HL-60/S4 treated with retinoic acid at 250 ng/mL for 4 days and 3 days (cell line): ENCODE results near the gene OCIAD1.
"Not testable (repeated sequence)": the region's sequence is repeated elsewhere in the genome, so short reads cannot be mapped to it uniquely, and the experiment has no call there.

Source experiments
- in situ Hi-C: fragments of 300-500 bp; cut with MboI; formaldehyde crosslinking; loops from 2 replicates; pipeline ENCODE4 v1.7.0; 2022; ENCODE audit warnings: low sequenced_read_pairs

OCIAD1 gene

GRCh38 chr4:48889750-48890149 is 58.9 kb downstream of the OCIAD1 start:
- in situ Hi-C loops = not testable (repeated sequence)

GRCh38 chr4:48891028-48891619 is 60.2 kb downstream of the OCIAD1 start:
- in situ Hi-C loops = no loop called here

GRCh38 chr4:48896845-48897244 is 66.0 kb downstream of the OCIAD1 start:
- in situ Hi-C loops = no loop called here

GRCh38 chr4:48898733-48899431 is 68.0 kb downstream of the OCIAD1 start:
- in situ Hi-C loops = no loop called here

- in situ Hi-C loops = no loop called here
Observed at GRCh38 chr4:48899432-48899749, 68.5 kb downstream of the OCIAD1 start.

DNA sequence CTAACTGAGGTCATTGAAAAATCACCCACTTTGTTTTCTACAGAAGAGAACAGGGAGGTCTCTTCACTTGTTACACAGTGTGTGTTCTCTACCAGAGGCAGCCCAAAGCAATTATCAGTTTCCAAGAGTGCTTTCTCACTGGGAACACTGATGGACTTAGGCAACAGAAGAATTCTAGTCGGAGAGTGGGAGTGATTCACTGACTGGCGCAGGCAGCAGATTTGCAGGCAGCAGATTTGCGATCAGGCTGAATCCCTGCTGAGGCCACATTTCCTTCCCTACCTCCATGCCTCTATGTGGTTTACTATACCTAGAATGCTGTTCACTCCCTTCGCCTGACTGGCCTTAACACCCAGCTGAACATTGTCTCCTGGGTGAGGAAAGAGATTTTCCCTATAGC is 69.1 kb downstream of the OCIAD1 start:
- in situ Hi-C loops = no loop called here

DNA sequence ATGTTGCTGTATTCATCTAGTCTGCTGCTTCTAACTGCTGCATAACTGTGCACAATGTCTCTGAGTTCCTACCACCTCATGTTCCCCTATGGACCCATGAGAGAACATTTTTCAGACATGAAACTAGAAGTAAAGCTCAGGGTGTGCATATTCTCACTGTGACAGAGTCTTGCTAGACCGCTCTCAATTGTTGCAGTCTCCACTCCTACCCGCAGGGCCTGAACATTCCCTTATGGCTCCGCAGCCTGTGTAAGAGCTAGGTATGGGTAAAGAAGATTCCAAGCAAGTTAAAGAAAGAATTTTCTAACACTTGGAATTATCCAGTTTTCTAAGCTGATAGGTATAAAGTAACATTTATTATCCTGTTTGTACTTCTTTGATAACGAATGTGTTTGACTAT is 70.3 kb downstream of the OCIAD1 start:
- in situ Hi-C loops = no loop called here

DNA sequence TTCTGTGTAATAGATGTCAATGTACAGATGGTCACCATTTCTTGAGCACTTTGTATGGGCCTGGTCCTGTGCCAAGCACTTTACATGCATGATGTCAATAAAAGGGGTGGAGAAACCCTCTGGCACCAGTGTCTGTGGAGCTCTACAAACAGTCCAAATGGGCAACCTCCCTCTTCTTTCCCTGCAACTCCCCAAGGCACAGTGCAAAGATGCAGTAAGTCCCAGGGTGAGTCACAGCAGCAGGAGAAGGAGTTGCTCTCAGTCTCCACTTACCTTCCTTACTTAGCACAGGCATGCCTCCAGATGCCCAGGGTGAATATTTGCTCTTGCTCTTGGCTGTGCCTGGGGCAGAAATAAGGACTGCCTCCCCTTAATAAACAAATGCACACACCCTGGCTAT is 71.4 kb downstream of the OCIAD1 start:
- in situ Hi-C loops = no loop called here

- in situ Hi-C loops = no loop called here
Observed at GRCh38 chr4:48904101-48904500, 73.2 kb downstream of the OCIAD1 start.

- in situ Hi-C loops = no loop called here
Observed at GRCh38 chr4:48904541-48905142, 73.8 kb downstream of the OCIAD1 start.

DNA sequence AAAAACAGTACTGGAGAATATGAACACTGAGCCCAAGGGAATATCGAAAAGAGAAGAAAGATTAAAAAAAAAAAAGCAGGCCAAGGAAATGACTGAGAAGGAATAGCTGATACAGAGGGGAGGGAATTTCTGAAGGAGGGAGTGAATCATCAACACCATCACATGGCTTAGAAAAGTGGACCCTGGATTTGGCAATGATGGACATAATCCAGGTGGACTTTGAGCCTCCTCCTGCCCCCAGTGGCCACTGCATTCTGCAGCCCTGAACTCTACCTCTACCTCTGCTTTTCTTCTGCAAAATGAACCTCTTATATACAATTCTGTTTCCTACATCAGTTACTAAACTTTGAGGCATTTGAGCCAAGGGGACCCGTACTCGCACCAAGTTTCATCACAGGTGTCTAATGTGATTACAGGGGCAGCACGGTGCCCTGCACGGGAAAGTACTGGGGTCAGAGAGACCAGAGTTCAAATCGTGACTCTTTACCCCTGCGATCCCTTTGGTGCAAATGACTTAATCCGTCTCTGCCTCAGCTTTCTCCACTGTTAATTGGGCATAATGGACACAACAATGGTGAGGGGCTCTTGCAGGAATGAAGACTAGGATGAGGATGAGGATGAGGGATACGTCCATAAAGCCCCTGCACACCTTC is 74.6 kb downstream of the OCIAD1 start:
- in situ Hi-C loops = no loop called here

- in situ Hi-C loops = no loop called here
Observed at GRCh38 chr4:48906206-48907173, 75.6 kb downstream of the OCIAD1 start, which contains the start of gene OCIAD2. OCIAD2 (minus strand) TSS chr4:48906774; CDS start chr4:48904549, 2,225 bp downstream.

DNA sequence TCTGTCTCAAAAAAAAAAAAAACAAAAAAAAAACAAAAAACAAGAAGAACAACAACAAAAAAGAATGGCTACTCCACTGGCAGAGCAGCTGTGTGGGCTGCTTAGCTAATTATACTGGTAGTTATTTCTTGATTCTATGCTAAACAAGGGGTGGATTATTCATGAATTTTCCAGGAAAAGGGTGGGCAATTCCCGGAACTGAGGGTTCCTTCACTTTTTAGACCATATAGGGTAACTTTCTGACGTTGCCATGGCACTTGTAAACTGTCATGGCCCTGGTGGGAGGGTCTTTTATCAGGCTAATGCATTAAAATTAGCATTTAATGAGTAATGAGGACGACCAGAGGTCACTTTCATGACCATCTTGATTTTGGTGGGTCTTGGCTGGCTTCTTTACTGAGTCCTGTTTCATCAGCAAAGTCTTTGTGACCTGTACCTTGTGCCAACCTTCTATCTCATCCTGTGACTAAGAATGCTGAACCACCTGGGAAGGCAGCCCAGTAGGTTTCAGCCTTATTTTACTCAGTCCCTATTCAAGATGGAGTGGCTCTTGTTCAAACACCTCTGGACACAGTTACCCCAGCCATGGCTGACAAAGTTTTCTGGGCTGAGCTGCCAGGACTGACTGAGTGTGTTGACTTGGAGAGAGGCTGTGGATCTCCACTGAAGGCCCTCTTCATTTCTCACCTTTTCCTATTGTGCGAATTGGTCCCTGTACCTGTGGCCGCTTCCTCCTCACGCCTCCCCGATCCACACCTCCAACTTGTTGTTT is 77.0 kb downstream of the OCIAD1 start:
- in situ Hi-C loops = no loop called here

- in situ Hi-C loops = no loop called here
Observed at GRCh38 chr4:48908687-48909086, 77.8 kb downstream of the OCIAD1 start.

DNA sequence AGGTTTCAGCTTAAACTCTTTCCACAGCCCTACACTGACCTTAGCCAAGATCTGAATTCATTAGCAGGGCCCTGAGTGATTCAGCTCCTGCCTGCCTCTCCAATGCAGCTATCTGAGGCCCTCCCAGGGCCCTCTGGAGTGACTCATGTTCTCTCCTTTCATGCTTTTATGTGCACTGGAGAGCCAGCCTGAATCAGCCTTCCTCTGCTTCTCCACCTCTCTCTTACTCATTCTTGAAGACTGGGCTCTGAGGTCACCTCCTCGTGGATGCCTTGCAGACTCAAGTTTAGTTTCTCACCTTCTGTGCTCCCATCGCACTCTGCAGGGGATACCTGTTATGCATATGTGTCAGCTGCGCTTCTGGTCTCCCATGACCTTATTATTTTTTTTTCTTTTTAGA is 78.8 kb downstream of the OCIAD1 start:
- in situ Hi-C loops = no loop called here

- in situ Hi-C loops = no loop called here
Observed at GRCh38 chr4:48910511-48910910, 79.6 kb downstream of the OCIAD1 start.
